ENCODE results near the gene RPS15. TPM values are rescaled to one million over a fixed set of nuclear protein-coding genes. Genes with fewer than 3 reads are reported as not detected.
A peak's percentile ranks its signal among the peaks of the same experiment; 100 is the strongest.

Gene RPS15
- total and polyA plus RNA-seq, 2 of the 13 experiments (the other 11 are each of a cell fraction or from before 2014, with no cell fraction given): 695 to 1,411 TPM

DNA sequence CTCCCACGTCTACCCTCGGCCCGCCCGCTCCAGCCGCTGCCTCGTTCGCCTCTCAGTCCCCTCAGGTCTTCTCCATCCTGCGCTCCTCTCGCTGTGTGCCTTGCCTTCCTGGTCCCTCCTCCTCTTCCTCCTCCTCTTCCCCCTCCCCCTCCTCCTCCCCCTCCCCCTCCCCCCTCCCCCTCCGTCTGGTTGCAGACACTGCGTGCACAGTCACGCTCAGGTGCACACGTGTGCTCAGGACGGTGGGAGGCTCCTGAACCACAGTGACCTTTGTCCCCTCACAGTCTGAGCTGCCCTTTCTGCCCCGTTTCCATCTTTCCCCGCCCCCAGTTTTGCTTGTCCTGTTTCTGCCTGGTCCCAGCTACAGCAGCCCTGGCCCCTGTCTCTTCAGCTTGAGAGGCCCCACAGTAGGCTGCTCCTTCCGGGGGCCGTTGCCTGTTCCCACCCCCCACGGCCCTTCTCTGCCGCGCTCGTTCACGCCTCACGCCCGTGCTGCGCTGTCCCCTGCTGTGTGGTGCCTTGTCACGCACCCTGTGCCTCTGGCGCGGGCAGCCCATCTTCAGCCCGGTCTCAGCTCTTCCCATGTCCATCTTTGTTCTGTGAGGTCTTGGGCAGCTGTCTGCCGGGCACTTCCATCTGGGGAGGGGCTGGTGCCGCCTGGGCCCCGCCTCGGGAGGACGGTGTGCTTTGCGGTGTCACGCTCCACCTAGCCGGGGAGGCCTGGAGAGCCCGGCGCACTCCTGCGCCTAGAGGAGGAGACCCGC, 13.8 kb upstream of the RPS15 start (continued):
- peak; percentile 33; the same call in 1 of the 2 replicates for TF ChIP-seq FOSL2 (CRISPR knock-in tag; IDR thresholded peaks at IDR 0.05)
- no peak for TF ChIP-seq TAF15 (IDR thresholded peaks at IDR 0.05; ENCODE audit: low read depth, low read length, poor library complexity, severe bottlenecking)
- TF ChIP-seq, protein P1, sequence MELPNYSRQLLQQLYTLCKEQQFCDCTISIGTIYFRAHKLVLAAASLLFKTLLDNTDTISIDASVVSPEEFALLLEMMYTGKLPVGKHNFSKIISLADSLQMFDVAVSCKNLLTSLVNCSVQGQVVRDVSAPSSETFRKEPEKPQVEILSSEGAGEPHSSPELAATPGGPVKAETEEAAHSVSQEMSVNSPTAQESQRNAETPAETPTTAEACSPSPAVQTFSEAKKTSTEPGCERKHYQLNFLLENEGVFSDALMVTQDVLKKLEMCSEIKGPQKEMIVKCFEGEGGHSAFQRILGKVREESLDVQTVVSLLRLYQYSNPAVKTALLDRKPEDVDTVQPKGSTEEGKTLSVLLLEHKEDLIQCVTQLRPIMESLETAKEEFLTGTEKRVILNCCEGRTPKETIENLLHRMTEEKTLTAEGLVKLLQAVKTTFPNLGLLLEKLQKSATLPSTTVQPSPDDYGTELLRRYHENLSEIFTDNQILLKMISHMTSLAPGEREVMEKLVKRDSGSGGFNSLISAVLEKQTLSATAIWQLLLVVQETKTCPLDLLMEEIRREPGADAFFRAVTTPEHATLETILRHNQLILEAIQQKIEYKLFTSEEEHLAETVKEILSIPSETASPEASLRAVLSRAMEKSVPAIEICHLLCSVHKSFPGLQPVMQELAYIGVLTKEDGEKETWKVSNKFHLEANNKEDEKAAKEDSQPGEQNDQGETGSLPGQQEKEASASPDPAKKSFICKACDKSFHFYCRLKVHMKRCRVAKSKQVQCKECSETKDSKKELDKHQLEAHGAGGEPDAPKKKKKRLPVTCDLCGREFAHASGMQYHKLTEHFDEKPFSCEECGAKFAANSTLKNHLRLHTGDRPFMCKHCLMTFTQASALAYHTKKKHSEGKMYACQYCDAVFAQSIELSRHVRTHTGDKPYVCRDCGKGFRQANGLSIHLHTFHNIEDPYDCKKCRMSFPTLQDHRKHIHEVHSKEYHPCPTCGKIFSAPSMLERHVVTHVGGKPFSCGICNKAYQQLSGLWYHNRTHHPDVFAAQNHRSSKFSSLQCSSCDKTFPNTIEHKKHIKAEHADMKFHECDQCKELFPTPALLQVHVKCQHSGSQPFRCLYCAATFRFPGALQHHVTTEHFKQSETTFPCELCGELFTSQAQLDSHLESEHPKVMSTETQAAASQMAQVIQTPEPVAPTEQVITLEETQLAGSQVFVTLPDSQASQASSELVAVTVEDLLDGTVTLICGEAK (IDR thresholded peaks at IDR 0.05): no peak
- TF ChIP-seq, protein P1 (CRISPR knock-in tag; IDR thresholded peaks at IDR 0.05): peak; percentile 77
- no peak for TF ChIP-seq MAF1 (CRISPR knock-in tag; IDR thresholded peaks at IDR 0.05; ENCODE audit: borderline replicate concordance)
- TF ChIP-seq, protein P2, sequence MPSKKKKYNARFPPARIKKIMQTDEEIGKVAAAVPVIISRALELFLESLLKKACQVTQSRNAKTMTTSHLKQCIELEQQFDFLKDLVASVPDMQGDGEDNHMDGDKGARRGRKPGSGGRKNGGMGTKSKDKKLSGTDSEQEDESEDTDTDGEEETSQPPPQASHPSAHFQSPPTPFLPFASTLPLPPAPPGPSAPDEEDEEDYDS (CRISPR knock-in tag; IDR thresholded peaks at IDR 0.05): peak; percentile 26; the same call in 1 of the 2 replicates
- TF ChIP-seq ZNF138 (CRISPR knock-in tag; IDR thresholded peaks at IDR 0.05; ENCODE audit: low read depth): no peak
- TF ChIP-seq ZNF282 (IDR thresholded peaks at IDR 0.05; ENCODE audit: partially characterized antibody): no peak
- TF ChIP-seq, protein P3, sequence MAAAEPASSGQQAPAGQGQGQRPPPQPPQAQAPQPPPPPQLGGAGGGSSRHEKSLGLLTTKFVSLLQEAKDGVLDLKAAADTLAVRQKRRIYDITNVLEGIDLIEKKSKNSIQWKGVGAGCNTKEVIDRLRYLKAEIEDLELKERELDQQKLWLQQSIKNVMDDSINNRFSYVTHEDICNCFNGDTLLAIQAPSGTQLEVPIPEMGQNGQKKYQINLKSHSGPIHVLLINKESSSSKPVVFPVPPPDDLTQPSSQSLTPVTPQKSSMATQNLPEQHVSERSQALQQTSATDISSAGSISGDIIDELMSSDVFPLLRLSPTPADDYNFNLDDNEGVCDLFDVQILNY (CRISPR knock-in tag; conservative IDR thresholded peaks at IDR 0.05): no peak
- no peak for TF ChIP-seq ZNF550 (CRISPR knock-in tag; IDR thresholded peaks at IDR 0.05; ENCODE audit: borderline replicate concordance)
- TF ChIP-seq, protein P4, sequence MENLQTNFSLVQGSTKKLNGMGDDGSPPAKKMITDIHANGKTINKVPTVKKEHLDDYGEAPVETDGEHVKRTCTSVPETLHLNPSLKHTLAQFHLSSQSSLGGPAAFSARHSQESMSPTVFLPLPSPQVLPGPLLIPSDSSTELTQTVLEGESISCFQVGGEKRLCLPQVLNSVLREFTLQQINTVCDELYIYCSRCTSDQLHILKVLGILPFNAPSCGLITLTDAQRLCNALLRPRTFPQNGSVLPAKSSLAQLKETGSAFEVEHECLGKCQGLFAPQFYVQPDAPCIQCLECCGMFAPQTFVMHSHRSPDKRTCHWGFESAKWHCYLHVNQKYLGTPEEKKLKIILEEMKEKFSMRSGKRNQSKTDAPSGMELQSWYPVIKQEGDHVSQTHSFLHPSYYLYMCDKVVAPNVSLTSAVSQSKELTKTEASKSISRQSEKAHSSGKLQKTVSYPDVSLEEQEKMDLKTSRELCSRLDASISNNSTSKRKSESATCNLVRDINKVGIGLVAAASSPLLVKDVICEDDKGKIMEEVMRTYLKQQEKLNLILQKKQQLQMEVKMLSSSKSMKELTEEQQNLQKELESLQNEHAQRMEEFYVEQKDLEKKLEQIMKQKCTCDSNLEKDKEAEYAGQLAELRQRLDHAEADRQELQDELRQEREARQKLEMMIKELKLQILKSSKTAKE (CRISPR knock-in tag; IDR thresholded peaks at IDR 0.05; ENCODE audit: borderline replicate concordance): peak; percentile 68
- no peak for TF ChIP-seq HOXA7 (CRISPR knock-in tag; IDR thresholded peaks at IDR 0.05)
- peak; percentile 93 for TF ChIP-seq HNF4G (IDR thresholded peaks at IDR 0.05; ENCODE audit: borderline replicate concordance, low read depth, low read length)
- TF ChIP-seq HNF4G (CRISPR knock-in tag; IDR thresholded peaks at IDR 0.05; ENCODE audit: borderline replicate concordance, low read depth): peak; percentile 91
- TF ChIP-seq ZNF383 (CRISPR knock-in tag; IDR thresholded peaks at IDR 0.05; ENCODE audit: borderline replicate concordance): no peak
- no peak for TF ChIP-seq ZBTB42 (CRISPR knock-in tag; IDR thresholded peaks at IDR 0.05)
- no peak for TF ChIP-seq PLRG1 (conservative IDR thresholded peaks at IDR 0.05)
- TF ChIP-seq FOXM1 (CRISPR knock-in tag; IDR thresholded peaks at IDR 0.05): no peak
